Fibroblast of the aortic adventitia (primary cell): ENCODE results near the gene CYS1. TPM values are rescaled to one million over a fixed set of nuclear protein-coding genes. Genes with fewer than 3 reads are reported as not detected.

Experiments used
- DNase-seq: peaks from one replicate; pipeline ENCODE4 v3.0.0-alpha.2; 2010; ENCODE audit warnings: low read depth
- H3K4me3 ChIP-seq: 2 replicates; pipeline ENCODE4 v1.5.1; 2011; ENCODE audit warnings: low read depth, mild to moderate bottlenecking, control low read depth, low read length, moderate library complexity
- total RNA-seq: library from RNA; depleted of rRNA; stranded (reverse); fragments of >200 nt; gene quantifications from 2 replicates; pipeline ENCODE4 v1.2.3, GENCODE V29; 2012; ENCODE audit warnings: low replicate concordance
- TF ChIP-seq, protein P1 (sequence below): IDR thresholded peaks from 2 replicates; pipeline ENCODE4 v1.5.1; 2011; ENCODE audit warnings: mild to moderate bottlenecking, low read length, control low read depth, inconsistent platforms; ENCODE audit not compliant: insufficient read depth

CYS1 gene
- total RNA-seq, 1 donor, result 3.2 TPM

GRCh38 chr2:10058251-10059015, 21.8 kb downstream of the CYS1 start:
- TF ChIP-seq, protein P1, sequence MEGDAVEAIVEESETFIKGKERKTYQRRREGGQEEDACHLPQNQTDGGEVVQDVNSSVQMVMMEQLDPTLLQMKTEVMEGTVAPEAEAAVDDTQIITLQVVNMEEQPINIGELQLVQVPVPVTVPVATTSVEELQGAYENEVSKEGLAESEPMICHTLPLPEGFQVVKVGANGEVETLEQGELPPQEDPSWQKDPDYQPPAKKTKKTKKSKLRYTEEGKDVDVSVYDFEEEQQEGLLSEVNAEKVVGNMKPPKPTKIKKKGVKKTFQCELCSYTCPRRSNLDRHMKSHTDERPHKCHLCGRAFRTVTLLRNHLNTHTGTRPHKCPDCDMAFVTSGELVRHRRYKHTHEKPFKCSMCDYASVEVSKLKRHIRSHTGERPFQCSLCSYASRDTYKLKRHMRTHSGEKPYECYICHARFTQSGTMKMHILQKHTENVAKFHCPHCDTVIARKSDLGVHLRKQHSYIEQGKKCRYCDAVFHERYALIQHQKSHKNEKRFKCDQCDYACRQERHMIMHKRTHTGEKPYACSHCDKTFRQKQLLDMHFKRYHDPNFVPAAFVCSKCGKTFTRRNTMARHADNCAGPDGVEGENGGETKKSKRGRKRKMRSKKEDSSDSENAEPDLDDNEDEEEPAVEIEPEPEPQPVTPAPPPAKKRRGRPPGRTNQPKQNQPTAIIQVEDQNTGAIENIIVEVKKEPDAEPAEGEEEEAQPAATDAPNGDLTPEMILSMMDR, result no peak
- H3K4me3 ChIP-seq, result no peak overlapping the region
- DNase-seq, result no peak

- TF ChIP-seq, protein P1, result no peak
- H3K4me3 ChIP-seq, result peak overlapping the region; percentile 41
- DNase-seq, result peak; percentile 82
Observed at GRCh38 chr2:10057231-10058107, 22.7 kb downstream of the CYS1 start.

DNA sequence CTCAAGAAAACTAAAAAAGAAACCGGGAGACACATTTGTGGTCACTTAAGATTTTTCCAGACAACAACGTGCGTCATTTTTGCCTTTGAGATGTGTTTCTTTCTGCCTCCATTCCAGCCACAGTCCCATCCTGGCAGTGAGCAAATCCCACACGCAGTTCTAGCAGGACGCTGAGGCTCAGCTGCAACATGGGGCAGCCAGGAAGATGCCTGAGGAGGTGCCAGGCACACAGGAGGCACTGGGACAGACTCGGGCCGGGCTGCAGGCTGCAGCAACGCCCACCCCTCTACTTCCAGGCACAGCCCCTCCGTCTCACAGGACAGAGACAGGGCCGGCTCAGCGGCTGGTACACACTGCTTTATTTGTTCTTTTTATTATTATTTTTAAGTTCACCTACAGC, 23.8 kb downstream of the CYS1 start:
- H3K4me3 ChIP-seq, result no peak overlapping the region
- no peak for DNase-seq

GRCh38 chr2:10054976-10055375, 25.2 kb downstream of the CYS1 start:
- H3K4me3 ChIP-seq, result no peak overlapping the region
- DNase-seq, result no peak
- TF ChIP-seq, protein P1, result no peak

More for the DNA sequence above, 23.8 kb downstream of the CYS1 start:
- TF ChIP-seq, protein P1, result no peak

GRCh38 chr2:10054424-10054823, 25.8 kb downstream of the CYS1 start:
- no peak overlapping the region for H3K4me3 ChIP-seq
- TF ChIP-seq, protein P1, result no peak
- no peak for DNase-seq

DNA sequence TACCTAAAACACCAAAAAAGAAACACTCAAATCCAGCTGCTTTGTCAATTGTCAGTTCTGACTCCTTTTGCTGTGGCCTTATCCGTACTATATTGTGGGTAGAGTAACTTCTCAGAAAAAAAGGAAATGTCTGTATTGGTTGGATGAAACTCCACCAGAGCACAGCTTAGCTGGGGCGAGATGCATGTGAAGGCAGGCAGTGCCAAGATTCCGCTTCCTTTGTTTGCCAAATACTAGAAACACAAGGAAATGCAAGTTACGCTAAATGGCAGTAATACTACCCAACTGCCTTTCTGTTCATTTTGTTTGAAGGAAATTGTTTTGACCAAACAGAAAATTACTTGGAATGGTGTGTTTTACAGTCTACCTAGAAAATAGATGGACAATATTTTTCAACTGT, 26.9 kb downstream of the CYS1 start:
- DNase-seq, result no peak

More for the DNA sequence above, 26.9 kb downstream of the CYS1 start:
- no peak overlapping the region for H3K4me3 ChIP-seq
- TF ChIP-seq, protein P1, result no peak
